CD4-positive, alpha-beta T cell treated with Interferon alpha-2 for 1 hour (primary cell): ENCODE data around the gene NOTCH1.

Source experiments
- DNase-seq, 2 donors: peaks; one replicate each; pipeline ENCODE4 v3.0.0-alpha.2; 2020 to 2022

Gene NOTCH1

GRCh38 chr9:136516191-136516654 is 29.6 kb downstream of the NOTCH1 start:
- no peak for DNase-seq

DNA sequence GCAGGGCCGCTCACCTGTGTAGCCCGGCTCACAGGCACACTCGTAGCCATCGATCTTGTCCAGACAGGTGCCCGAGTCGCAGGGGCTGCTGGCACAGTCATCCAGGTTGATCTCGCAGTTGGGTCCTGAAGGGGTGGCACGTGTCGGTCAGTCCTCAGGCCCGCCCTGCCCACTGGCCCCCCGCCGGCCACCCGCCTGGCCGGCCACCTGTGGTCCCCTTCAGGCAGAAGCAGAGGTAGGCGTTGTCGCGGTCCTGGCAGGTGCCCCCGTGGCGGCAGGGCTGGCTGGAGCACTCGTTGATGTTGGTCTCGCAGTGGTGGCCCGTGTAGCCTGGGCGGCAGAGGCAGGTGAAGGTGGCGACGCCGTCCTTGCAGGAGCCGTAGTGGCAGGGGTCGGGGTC is 30.6 kb downstream of the NOTCH1 start:
- no peak for DNase-seq

- no peak for DNase-seq
These were observed 31.7 kb downstream of the NOTCH1 start for GRCh38 chr9:136514022-136514714.

DNA sequence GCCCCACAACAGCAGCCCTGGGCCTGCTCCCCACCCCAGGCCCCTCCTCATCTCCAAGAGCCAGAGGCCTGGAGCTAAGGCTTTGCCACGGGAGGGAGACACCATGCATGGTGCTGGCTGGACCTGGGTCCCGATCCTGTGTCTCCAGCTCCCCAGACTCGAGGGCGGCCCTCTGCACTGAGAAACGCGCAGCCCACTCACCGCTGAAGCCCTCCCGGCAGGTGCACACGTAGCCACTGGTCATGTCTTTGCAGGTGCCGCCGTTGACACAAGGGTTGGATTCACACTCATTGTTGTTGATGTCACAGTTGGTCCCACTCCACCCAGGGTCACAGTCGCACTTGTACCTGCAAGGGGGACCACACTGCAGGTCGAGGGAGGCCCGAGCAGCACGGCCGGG is 32.7 kb downstream of the NOTCH1 start:
- DNase-seq = no peak

GRCh38 chr9:136512651-136513071 is 33.2 kb downstream of the NOTCH1 start:
- DNase-seq = peak in 1 of 2 donors; percentile 46

DNA sequence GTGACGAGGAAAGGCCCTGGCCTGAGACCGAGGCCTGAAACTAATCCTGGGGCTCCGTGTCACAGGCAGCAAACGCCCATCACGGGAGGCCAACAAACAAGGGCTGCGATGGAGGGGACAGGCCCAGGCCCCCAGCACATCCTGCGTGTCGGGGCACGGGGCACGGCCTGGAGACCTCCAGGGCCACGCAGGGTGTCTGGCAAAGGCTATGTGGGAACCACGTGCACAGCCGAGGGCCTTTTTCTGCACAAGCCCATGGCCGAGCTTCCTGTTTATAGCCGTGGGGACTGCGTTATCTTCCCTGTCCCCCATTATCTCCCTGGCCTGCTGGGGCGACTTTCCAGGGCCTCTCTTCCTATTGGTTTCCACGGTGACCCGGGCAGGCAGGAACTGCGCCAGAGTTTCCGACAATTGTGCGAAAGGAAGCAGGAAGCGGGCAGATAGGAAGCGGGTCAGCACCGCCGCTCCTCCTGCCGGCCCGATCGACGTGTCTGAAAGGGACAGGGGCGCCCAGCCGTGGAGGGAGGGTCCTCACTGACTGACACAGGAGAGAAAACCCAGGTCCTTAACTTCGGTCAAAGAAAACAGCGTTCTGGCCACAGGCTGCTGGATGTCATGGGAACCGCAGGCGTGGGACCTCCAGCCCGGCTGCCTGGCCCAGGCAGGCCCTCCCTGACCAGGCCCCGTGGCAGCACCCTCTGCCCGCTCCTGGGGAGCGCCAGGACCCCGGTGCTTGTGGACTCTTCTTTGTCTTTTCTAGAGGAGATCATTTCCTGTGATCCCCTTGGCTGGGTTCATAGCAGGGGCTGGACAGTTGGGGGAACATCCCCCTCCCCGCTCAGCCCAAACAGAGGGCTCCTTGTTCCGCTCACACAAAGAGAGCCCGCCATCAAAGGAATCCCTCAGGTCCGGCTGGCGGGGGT is 33.9 kb downstream of the NOTCH1 start:
- no peak for DNase-seq

DNA sequence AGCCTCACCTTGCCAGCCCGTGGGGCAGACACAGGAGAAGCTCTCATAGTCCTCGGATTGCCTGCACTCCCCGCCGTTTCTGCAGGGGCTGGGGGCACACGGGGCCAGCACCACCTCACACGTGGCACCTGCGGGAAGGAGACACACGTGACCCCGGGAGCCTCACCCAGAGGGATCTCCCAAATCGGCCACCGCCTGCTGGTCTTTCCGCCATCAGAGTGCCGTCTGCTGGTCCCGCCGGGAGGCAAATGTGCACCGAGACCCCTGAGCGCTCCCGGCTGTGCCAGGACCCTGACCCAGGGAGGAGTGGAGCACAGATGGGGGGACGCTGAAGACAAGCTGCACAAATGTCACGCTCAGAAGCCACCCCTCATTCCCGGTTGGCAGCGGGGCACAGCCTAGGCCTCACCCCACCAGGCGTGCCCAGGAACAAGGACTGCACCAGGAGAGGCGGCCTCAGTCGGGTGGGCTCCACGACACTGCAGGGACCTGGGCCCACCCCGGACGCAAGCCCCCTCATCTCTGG is 34.6 kb downstream of the NOTCH1 start:
- DNase-seq = no peak

DNA sequence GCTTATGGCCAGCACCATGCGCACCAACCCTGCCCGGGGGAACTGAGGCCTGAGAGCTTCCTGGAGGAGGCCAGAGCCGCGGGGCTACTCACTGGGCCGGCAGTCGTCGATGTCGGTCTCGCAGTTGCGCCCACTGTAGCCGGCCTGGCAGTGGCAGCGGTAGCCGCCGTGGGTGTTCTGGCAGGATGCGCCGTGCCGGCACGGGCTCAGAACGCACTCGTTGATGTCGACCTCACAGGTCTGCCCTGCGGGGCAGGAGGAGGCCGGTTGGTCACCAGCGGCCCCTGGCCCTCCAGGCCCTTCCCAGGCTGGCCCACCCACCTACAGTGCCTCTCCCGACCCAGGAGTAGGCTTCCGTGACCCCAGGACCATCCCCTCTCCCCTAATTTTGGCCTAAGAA is 35.3 kb downstream of the NOTCH1 start:
- DNase-seq = no peak

- no peak for DNase-seq
These were observed 36.3 kb downstream of the NOTCH1 start for GRCh38 chr9:136509549-136509948.

- DNase-seq = no peak
These were observed 36.9 kb downstream of the NOTCH1 start for GRCh38 chr9:136508729-136509500.

- DNase-seq = no peak
These were observed 37.9 kb downstream of the NOTCH1 start for GRCh38 chr9:136507992-136508375.

- no peak for DNase-seq
These were observed 38.4 kb downstream of the NOTCH1 start for GRCh38 chr9:136507221-136507991.

GRCh38 chr9:136506425-136506824 is 39.4 kb downstream of the NOTCH1 start:
- no peak for DNase-seq

GRCh38 chr9:136505406-136506403 is 40.1 kb downstream of the NOTCH1 start:
- no peak for DNase-seq

DNA sequence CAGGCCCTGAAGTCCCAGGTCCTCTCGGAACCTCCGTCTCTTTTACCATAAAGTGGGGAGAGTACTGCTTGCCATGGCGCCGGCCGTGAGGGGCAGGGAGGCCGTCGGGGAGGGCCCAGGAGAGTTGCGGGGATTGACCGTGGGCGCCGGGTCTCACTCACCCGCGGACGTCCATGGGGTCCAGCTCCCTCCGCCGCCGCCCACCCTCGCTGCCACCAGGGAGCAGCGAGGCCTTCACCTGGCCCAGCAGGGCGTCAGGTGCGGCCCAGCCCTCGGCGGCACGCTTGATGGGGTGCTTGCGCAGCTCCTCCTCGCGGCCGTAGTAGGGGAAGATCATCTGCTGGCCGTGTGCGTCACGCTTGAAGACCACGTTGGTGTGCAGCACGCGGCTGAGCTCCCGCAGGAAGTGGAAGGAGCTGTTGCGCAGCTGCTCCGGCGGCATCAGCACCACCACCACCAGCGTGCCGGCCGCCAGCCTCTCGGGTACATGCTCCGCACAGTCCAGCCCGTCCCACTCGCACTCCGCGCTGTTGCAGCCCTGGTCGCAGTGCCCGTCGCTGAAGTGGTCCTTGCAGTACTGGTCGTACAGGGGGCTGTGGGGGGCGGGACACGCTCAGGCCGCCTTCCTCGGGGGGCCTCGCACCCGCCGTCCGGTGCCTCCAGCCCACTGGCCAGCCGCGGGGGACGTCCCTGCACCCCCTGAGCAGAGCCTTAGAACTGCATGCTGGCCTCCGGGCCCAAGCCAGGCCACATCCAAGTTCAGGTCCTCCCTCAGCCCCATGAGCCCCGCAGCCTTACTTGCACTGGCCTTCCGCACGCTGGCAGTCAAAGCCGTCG is 41.1 kb downstream of the NOTCH1 start:
- DNase-seq = no peak

GRCh38 chr9:136502940-136503550 is 42.8 kb downstream of the NOTCH1 start:
- no peak for DNase-seq

- no peak for DNase-seq
These were observed 43.7 kb downstream of the NOTCH1 start for GRCh38 chr9:136502196-136502595.

DNA sequence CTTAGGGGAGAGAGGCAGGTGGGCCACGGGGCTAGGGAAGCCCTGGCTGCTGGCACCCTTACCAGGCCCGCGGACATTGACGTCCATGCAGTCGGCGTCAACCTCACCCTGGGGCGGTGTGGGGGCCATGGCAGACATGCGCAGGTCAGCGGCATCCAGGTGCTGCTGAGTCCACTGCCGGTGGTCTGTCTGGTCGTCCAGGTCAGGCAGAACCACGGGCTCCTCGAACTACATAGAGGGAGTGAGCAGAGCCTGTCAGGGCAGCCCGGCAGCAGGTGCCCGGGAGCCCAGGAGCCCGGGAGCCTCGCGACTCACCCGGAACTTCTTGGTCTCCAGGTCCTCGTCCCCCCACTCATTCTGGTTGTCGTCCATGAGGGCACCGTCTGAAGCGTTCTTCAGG is 44.2 kb downstream of the NOTCH1 start:
- DNase-seq = no peak
